Activated CD4-positive, alpha-beta T cell treated with anti-CD3 and anti-CD28 coated beads, Interleukin-2, Interleukin-6, amounts not matched to agents 100 ng/mL and 50 ng/mL, durations not matched to agents 16 hours and 8 hours (primary cell): ENCODE results near the gene PTTG1.
A peak's percentile ranks its signal among the peaks of the same experiment; 100 is the strongest.

Experiments
- DNase-seq: peaks from one replicate; pipeline ENCODE4 v3.0.0-alpha.2; 2020

Gene PTTG1

DNA sequence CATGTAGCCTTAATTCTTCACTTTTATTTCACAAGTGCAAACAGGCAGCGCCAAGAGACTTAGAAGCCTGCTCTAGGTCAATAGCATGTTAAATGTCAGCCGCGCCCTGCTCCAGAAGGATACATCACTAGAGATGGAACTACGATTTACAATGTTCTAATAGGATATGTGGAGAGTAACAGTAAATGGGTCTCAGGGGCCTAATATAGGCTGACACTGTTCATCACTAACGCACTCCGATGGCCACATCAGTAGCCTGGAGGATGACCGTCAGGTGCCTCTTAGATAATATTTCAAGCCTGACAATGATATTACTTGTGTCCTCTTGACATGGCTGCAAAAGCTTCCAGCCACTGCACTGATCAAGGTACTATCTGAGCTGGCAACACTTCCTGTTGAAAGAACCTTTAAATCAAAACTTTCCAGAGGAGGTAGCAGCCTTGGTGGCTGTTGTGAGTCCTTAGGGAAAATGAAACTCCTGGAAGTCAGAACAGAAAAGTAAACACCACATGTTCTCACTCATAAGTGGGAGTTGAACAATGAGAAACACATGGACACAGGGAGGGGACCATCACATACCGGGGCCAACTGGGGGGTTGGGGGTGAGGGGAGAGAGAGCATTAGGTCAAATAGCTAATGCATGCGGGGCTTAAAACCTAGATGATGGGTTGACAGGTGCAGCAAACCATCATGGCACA, 35.0 kb downstream of the PTTG1 start:
- no peak for DNase-seq

DNA sequence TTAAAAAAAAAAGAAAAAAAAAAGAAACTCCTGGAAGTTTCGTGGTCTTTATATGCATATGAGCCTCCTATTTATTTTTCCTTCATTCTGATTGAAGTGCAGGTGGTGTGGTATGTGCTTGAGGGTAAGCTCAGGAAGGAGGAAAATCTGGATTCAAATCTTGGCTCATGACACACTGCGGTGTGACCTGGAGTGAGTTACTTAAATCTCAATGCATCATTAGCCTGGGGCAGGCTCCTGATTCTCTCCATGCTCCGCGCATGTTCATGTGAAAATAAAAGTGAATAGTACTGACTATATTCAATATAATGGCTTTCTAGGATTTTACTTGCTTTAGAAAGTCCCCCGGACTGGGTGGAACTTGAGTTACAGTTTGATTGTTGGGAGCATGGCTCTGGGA, 35.6 kb downstream of the PTTG1 start:
- no peak for DNase-seq

- no peak for DNase-seq
Observed at GRCh38 chr5:160458806-160459800, 37.4 kb downstream of the PTTG1 start.

GRCh38 chr5:160460377-160461049, 38.9 kb downstream of the PTTG1 start:
- DNase-seq = no peak

- no peak for DNase-seq
Observed at GRCh38 chr5:160461378-160461777, 39.7 kb downstream of the PTTG1 start.

GRCh38 chr5:160462167-160462566, 40.5 kb downstream of the PTTG1 start:
- no peak for DNase-seq

GRCh38 chr5:160463227-160463626, 41.6 kb downstream of the PTTG1 start:
- DNase-seq = no peak

- no peak for DNase-seq
Observed at GRCh38 chr5:160463740-160464465, 42.2 kb downstream of the PTTG1 start.

DNA sequence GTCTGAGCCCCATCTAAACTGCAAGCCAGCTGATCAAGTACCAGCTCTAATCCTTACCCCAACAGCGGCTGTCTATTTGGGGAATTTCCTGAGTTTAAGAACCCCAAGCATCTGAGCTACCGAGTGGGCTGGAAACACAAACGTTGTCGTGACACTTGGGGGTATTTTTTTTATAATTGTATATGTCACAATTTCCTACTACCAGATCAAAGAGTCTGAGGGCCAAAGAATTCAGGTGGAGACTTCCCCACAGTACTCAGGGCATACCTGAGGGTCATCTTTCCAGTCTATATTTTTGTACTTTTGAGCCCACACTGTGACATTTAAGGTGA, 42.8 kb downstream of the PTTG1 start:
- no peak for DNase-seq

DNA sequence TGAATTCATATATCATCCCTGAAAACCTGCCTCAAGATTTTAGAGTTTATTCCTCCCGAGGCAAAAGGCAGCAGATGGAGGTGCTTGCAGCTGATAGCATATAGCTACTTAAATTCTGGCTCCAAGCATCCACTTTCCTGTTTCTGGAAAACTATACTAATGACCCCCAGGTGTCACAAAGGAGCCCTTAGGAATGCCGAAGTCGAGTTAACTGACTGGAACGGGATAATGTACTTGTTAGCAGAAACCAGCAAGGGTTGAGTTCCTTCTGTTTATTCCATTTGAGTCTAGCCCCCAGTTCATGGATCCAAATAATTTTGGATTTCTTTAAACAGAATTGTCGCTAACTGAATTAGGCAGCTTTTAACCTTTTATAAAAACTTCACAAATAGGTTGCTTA, 44.5 kb downstream of the PTTG1 start:
- no peak for DNase-seq

DNA sequence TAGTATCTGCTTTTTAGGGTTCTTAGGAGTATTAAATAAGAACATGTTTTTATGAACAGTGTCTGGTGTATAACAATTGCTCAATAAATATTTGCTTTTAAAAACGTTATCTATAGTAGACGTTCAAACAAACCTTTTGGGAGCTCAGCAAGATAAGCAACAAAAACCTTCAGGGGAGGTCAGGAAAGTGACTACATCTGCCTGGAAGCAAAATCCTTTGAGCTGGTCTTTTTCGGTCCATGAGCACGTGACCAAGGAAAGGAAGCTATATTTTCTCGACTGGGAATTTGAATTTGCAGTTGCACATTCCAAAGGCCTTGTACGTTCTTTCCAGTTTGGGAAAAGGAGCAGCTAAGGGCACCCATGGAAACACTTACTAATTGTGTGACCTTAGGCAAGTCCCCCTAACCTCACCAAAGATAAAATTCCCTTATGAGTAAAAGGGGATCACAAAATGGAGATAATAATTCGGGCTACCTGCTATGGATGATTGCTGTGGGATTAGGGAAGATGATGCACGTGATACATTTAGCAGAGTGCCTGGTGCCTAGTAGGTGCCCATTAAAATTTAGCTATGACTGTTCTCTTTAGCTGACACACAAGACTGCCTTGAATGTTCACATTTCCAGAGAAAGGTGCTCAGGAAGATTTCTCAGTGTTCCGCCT, 45.4 kb downstream of the PTTG1 start:
- DNase-seq = no peak

DNA sequence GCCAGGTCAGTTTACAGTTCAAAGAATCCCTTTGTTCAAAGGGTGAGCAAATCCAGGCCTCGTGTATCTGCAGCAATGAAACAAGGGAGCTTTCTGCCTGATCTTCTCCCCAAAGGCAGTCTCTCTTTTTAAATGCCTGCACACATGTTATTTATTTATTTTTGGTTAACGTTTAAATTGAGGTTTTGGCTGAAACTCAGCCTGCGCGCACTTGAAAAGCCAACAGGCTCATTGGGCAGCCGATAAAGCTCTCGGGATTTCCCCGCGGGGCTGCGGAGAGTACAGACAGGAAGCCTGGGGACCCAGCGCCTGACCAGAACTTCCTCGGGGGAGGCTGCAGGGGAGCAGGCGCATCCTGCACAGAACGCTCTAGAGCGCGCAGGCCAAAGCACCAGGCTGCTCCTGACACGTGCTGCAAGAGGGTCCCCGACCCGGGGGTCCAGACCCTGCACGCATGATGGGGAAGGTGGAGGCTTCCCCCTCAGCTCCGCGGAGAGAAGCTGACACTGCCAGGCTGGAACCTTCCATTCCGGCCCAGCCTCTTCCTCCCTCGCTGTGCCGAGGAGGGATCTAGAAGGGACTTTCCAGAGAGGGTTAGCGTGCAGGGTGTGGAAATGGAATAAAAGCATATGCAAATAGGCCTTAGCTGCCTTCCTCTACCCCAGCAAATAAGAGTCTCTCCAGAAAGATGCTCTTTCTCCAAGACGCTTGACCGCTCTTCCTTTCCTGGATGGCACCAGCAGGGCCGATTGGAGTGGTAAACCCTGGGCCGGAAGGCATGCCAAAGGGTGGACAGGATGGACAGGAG, 46.1 kb downstream of the PTTG1 start:
- DNase-seq = peak; percentile 96

DNA sequence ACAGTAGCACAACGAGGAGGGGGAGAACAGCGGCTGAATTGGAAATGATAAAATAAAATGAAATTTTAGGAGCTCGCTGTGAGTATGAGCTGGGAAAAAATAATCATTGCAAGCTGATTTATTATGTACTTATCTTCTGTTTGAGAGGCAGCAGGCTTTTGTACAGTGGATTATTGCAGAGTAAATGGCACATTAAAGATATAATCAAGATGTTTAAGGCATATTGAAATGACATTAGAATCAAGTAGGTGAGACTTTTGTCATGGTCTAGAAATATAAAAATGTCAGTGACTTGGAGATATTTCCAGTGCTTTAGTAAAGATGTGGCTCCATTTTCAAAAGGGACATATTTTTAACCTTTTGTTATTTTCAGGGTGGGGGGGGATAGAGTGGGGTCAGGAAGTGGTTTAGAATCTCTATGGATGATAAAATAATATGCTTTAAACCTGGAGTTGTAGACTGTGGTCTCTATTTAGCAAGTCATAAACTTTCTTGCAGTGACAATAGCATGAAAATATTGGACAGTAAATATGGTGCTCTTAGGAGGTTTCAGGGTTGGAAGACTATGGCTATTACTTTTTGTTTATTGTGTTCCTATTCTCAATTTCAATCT, 46.8 kb downstream of the PTTG1 start:
- no peak for DNase-seq

DNA sequence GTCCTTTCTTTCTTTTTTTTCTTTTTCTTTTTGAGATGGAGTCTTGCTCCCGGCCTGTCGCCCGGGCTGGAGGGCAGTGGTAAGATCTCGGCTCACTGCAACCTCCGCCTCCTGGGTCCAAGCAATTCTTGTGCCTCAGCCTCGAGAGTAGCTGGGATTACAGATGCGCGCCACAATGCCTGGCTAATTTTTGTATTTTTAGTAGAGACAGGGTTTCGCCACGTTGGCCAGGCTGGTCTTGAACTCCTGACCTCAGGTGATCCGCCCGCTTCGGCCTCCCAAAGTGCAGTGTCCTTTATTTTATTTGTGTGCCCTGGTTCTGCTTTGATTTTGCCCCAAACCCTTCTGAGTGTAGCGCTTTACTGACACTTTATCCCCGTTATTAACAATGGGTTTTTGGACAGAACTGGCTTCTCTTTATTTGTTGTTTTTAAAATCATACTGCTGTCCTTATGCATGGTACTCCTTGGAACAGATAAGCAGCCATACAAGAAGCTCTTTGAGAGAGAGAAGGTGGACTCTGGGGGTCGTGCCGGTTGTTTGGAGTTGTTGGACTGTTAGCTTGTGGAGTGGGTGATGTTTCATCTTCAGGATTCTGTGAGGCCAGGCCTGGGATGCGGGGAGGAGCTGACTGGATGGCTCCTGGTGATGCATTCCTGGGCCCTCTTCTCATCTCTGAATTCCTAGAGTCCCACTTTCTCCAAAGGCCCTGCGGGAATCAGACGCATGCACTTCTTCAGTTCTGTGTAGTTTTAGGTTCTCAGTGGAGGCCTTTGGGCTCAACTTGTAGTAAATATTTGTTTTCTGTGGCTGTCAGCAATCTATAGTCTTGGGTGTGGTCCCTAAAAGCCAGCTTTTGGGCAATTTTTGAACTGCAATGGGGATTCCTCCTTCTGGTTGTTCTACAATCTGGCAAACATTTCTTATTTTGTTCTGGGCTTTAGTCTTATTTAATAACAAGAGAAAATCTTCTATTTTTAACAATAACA, 47.8 kb downstream of the PTTG1 start:
- DNase-seq = no peak

GRCh38 chr5:160470437-160471361, 49.0 kb downstream of the PTTG1 start:
- no peak for DNase-seq

- no peak for DNase-seq
Observed at GRCh38 chr5:160471761-160472160, 50.1 kb downstream of the PTTG1 start.

DNA sequence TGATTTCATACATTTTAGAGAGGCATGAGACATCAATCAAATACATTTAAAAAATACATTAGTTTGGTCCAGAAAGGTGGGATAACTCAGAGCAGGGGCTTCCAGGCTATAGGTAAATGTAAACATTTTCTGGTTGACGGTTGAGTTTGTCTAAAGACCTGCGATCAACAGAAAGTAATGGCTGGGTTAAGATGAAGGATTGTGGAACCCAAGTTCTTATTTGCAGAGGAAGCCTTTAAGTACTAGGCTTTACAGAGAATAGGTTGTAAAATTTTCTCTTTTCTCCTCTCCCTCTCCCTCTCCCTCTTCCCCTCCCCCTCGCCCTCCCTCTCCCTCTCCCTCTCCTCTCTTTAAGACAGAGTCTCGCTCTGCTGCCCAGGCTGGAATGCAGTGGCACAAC, 50.8 kb downstream of the PTTG1 start:
- no peak for DNase-seq

DNA sequence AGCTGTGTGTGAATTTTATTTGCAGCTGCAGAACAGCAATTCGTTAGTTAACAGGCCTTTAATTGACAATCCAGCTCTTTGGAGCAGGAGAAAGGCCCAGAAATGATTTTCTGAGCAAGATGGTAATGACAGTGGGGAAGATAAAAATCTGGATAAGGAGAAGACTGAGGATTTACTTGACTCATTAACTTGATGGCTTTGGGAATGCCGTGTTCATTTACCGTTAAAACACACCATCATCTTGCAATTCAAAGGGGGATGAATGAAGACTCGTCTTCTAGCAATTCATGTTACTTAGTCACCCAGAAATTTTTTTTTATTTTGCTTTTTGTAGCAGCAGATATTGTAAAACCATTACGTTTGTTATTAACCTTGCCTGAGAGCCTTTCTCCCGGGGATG, 52.0 kb downstream of the PTTG1 start:
- DNase-seq = no peak

DNA sequence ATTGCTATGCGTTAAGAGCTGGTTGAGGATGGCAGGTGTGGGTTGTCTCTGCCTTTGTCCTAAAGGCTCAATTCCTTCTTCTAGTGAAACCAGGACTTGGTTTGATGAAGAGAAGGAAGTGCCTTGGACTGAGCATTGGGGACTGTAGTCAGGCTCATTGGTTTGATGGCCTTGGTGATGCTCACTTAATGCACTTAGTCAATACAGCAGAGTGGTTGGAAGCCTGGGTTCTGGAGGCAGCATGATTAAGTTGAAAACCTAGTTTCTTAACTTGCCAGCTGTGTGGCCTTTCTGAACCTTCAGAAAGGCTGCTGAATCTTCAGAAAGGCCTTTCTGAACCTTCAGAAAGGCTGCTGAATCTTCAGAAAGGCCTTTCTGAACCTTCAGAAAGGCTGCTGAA, 52.4 kb downstream of the PTTG1 start:
- DNase-seq = no peak
